ENCODE measurements around the gene NXN.
"Not testable (repeated sequence)": the region's sequence is repeated elsewhere in the genome, so short reads cannot be mapped to it uniquely, and the experiment has no call there.

NXN gene

GRCh38 chr17:1002771-1003555, 23.4 kb upstream of the NXN start:
- ATAC-seq (replicated peaks) = no peak
- Mint-ChIP-seq H3K4me1 (ENCODE audit: low read depth in 2 of 2) (peaks cover 14 to 20% of the 10 kb centered on the region in 2 donors), H3K36me3 (ENCODE audit: insufficient read depth) (peaks cover 63% of the 10 kb centered on the region), H3K27me3 (no peaks in the 10 kb centered on the region), H3K27ac (peak overlapping the region in 1 of 2 donors; percentile 63), H3K4me3 (no peak overlapping the region), H3K9me3 (no peaks in the 10 kb centered on the region)
- DNase-seq = no peak

GRCh38 chr17:1002412-1002753, 22.8 kb upstream of the NXN start:
- ATAC-seq (replicated peaks) (no peak), DNase-seq (no peak)
- H3K9me3 Mint-ChIP-seq = no peaks in the 10 kb centered on the region
- H3K4me3 Mint-ChIP-seq = no peak overlapping the region
- H3K36me3 Mint-ChIP-seq (ENCODE audit: insufficient read depth) = peaks cover 59% of the 10 kb centered on the region
- peaks cover 17 to 24% of the 10 kb centered on the region in 2 donors for H3K4me1 Mint-ChIP-seq (ENCODE audit: low read depth in 2 of 2)
- H3K27ac Mint-ChIP-seq = peak overlapping the region in 1 of 2 donors; percentile 63
- no peaks in the 10 kb centered on the region for H3K27me3 Mint-ChIP-seq

- H3K36me3 Mint-ChIP-seq (ENCODE audit: insufficient read depth) = peaks cover 56% of the 10 kb centered on the region
Observed at GRCh38 chr17:1001640-1002411, 22.2 kb upstream of the NXN start.

GRCh38 chr17:1000597-1001461, 21.3 kb upstream of the NXN start:
- H3K9me3 Mint-ChIP-seq = no peaks in the 10 kb centered on the region
- H3K27ac Mint-ChIP-seq = no peak overlapping the region
- ATAC-seq (replicated peaks) (no peak), DNase-seq (no peak)
- peaks cover 61% of the 10 kb centered on the region for H3K36me3 Mint-ChIP-seq (ENCODE audit: insufficient read depth)
- no peak overlapping the region for H3K4me3 Mint-ChIP-seq
- H3K27me3 Mint-ChIP-seq = no peaks in the 10 kb centered on the region
- H3K4me1 Mint-ChIP-seq (ENCODE audit: low read depth in 2 of 2) = peaks cover 22 to 27% of the 10 kb centered on the region in 2 donors

More at GRCh38 chr17:1001640-1002411, 22.2 kb upstream of the NXN start:
- no peak overlapping the region for H3K27ac Mint-ChIP-seq
- no peak overlapping the region for H3K4me3 Mint-ChIP-seq
- ATAC-seq (replicated peaks) (no peak), DNase-seq (no peak)
- no peaks in the 10 kb centered on the region for H3K9me3 Mint-ChIP-seq
- no peaks in the 10 kb centered on the region for H3K27me3 Mint-ChIP-seq
- peaks cover 20 to 27% of the 10 kb centered on the region in 2 donors for H3K4me1 Mint-ChIP-seq (ENCODE audit: low read depth in 2 of 2)

GRCh38 chr17:998111-998510, 18.5 kb upstream of the NXN start:
- peak overlapping the region; percentile 90 to 97 for H3K27ac Mint-ChIP-seq
- DNase-seq (no peak), ATAC-seq (replicated peaks) (no peak)
- H3K27me3 Mint-ChIP-seq = no peaks in the 10 kb centered on the region
- H3K4me3 Mint-ChIP-seq = peak overlapping the region; percentile 95 to 97
- peaks cover 53% of the 10 kb centered on the region for H3K36me3 Mint-ChIP-seq (ENCODE audit: insufficient read depth)
- peaks cover 20 to 22% of the 10 kb centered on the region in 2 donors for H3K4me1 Mint-ChIP-seq (ENCODE audit: low read depth in 2 of 2)
- peaks cover 0 to 15% of the 10 kb centered on the region in 2 donors for H3K9me3 Mint-ChIP-seq

GRCh38 chr17:996554-997344, 17.2 kb upstream of the NXN start, which contains the start of gene TIMM22:
Gene TIMM22, plus strand, starts transcription at chr17:997129. Its CDS starts 14 bp downstream, at chr17:997143.
- peak within 1 kb of the TSS; percentile 90 to 97 for H3K27ac Mint-ChIP-seq
- DNase-seq (peak; percentile 91 to 92 (median 92)), ATAC-seq (replicated peaks) (peak; percentile 89)
- H3K4me3 Mint-ChIP-seq = peak within 1 kb of the TSS; percentile 95 to 97
- peaks cover 0 to 17% of the 10 kb centered on the region in 2 donors for H3K9me3 Mint-ChIP-seq
- H3K36me3 Mint-ChIP-seq (ENCODE audit: insufficient read depth) = peaks cover 41% of the 10 kb centered on the region
- H3K27me3 Mint-ChIP-seq = no peaks in the 10 kb centered on the region
- H3K4me1 Mint-ChIP-seq (ENCODE audit: low read depth in 2 of 2) = peaks cover 18 to 20% of the 10 kb centered on the region in 2 donors

GRCh38 chr17:995324-995723, 15.7 kb upstream of the NXN start:
- H3K9me3 Mint-ChIP-seq = peaks cover 0 to 17% of the 10 kb centered on the region in 2 donors
- H3K4me1 Mint-ChIP-seq (ENCODE audit: low read depth in 2 of 2) = peaks cover 17 to 20% of the 10 kb centered on the region in 2 donors
- H3K4me3 Mint-ChIP-seq; DNase-seq; ATAC-seq (replicated peaks); H3K27ac Mint-ChIP-seq; H3K27me3 Mint-ChIP-seq: not testable (repeated sequence)
- peaks cover 29% of the 10 kb centered on the region for H3K36me3 Mint-ChIP-seq (ENCODE audit: insufficient read depth)

- H3K4me1 Mint-ChIP-seq (ENCODE audit: low read depth in 2 of 2) = peaks cover 6 to 7% of the 10 kb centered on the region in 2 donors
- H3K9me3 Mint-ChIP-seq = peaks cover 0 to 17% of the 10 kb centered on the region in 2 donors
- ATAC-seq (replicated peaks) (no peak), DNase-seq (no peak)
- H3K36me3 Mint-ChIP-seq (ENCODE audit: insufficient read depth) = peaks cover 17% of the 10 kb centered on the region
- peak overlapping the region in 1 of 2 donors; percentile 26 for H3K27ac Mint-ChIP-seq
- no peak overlapping the region for H3K4me3 Mint-ChIP-seq
- no peaks in the 10 kb centered on the region for H3K27me3 Mint-ChIP-seq
Observed at GRCh38 chr17:992933-993332, 13.4 kb upstream of the NXN start.

GRCh38 chr17:988561-988960, 9.0 kb upstream of the NXN start:
- Mint-ChIP-seq H3K27ac (no peak overlapping the region), H3K4me1 (ENCODE audit: low read depth in 2 of 2) (no peaks in the 10 kb centered on the region), H3K36me3 (ENCODE audit: insufficient read depth) (peaks cover 3% of the 10 kb centered on the region), H3K4me3 (no peak overlapping the region), H3K27me3 (no peaks in the 10 kb centered on the region), H3K9me3 (peaks cover 0 to 7% of the 10 kb centered on the region in 2 donors)
- ATAC-seq (replicated peaks) = no peak
- no peak for DNase-seq

- Mint-ChIP-seq H3K4me3 (no peak overlapping the region), H3K9me3 (peaks cover 0 to under 1% of the 10 kb centered on the region in 2 donors), H3K27ac (no peak overlapping the region), H3K4me1 (ENCODE audit: low read depth in 2 of 2) (no peaks in the 10 kb centered on the region), H3K27me3 (no peaks in the 10 kb centered on the region), H3K36me3 (ENCODE audit: insufficient read depth) (peaks cover 3% of the 10 kb centered on the region)
- ATAC-seq (replicated peaks) = no peak
- DNase-seq = no peak
Observed at GRCh38 chr17:987931-988330, 8.4 kb upstream of the NXN start.

- peaks cover 3% of the 10 kb centered on the region for H3K36me3 Mint-ChIP-seq (ENCODE audit: insufficient read depth)
- no peak overlapping the region for H3K27ac Mint-ChIP-seq
- H3K4me1 Mint-ChIP-seq (ENCODE audit: low read depth in 2 of 2) = no peaks in the 10 kb centered on the region
- ATAC-seq (replicated peaks) (no peak), DNase-seq (no peak)
- H3K4me3 Mint-ChIP-seq = no peak overlapping the region
- H3K27me3 Mint-ChIP-seq = no peaks in the 10 kb centered on the region
- H3K9me3 Mint-ChIP-seq = no peaks in the 10 kb centered on the region
Observed at GRCh38 chr17:986322-986929, 6.8 kb upstream of the NXN start.

GRCh38 chr17:983921-984320, 4.3 kb upstream of the NXN start:
- no peak for DNase-seq
- Mint-ChIP-seq H3K36me3 (ENCODE audit: insufficient read depth) (peaks cover 10% of the 10 kb centered on the region), H3K4me3 (no peak overlapping the region), H3K4me1 (ENCODE audit: low read depth in 2 of 2) (peaks cover 5 to 12% of the 10 kb centered on the region in 2 donors), H3K27me3 (no peaks in the 10 kb centered on the region), H3K9me3 (no peaks in the 10 kb centered on the region), H3K27ac (no peak overlapping the region)
- ATAC-seq (replicated peaks) = no peak

Measured in effector memory CD8-positive, alpha-beta T cell (primary cell).